ENCODE measurements around the gene HAND1. TPM values are rescaled to one million over a fixed set of nuclear protein-coding genes. Genes with fewer than 3 reads are reported as not detected.

HAND1 gene
- total and polyA plus RNA-seq, 4 donors, result not detected

GRCh38 chr5:154484393-154485095, 6.5 kb upstream of the HAND1 start:
- Histone ChIP-seq H3K36me3 (ENCODE audit: control insufficient read depth in 1 of 2, insufficient read depth in 2 of 2, low read length in 1 of 2) (no peaks in the 10 kb centered on the region), H3K4me3 (ENCODE audit: low read length in 2 of 2) (no peak overlapping the region), H3K27ac (ENCODE audit: low read depth in 1 of 2, low read length in 2 of 2) (no peak overlapping the region), H3K4me1 (ENCODE audit: control insufficient read depth in 1 of 2, insufficient read depth in 2 of 2, low read length in 2 of 2) (no peaks in the 10 kb centered on the region), H3K9me3 (ENCODE audit: control insufficient read depth, low read length) (no peaks in the 10 kb centered on the region), H3K27me3 (ENCODE audit: control insufficient read depth in 1 of 2, insufficient read depth in 2 of 2, low read length in 1 of 2) (peaks cover 0 to 2% of the 10 kb centered on the region in 2 donors)
- ATAC-seq (ENCODE audit: low FRiP score) (no peak), DNase-seq (no peak)
- intact Hi-C loops (cut with DNase I), result no loop called here
- 11% methylated on average over 15 of the region's 15 CpGs for WGBS, 2 donors

- intact Hi-C loops (cut with DNase I), result no loop called here
- Histone ChIP-seq H3K4me3 (ENCODE audit: low read length in 2 of 2) (no peak overlapping the region), H3K9me3 (ENCODE audit: control insufficient read depth, low read length) (no peaks in the 10 kb centered on the region), H3K36me3 (ENCODE audit: control insufficient read depth in 1 of 2, insufficient read depth in 2 of 2, low read length in 1 of 2) (no peaks in the 10 kb centered on the region), H3K27me3 (ENCODE audit: control insufficient read depth in 1 of 2, insufficient read depth in 2 of 2, low read length in 1 of 2) (peaks cover 0 to 2% of the 10 kb centered on the region in 2 donors), H3K27ac (ENCODE audit: low read depth in 1 of 2, low read length in 2 of 2) (no peak overlapping the region), H3K4me1 (ENCODE audit: control insufficient read depth in 1 of 2, insufficient read depth in 2 of 2, low read length in 2 of 2) (no peaks in the 10 kb centered on the region)
- 10 to 12% methylated on average over 34 of the region's 34 CpGs for WGBS, 2 donors
- DNase-seq, result no peak
- no peak for ATAC-seq (ENCODE audit: low FRiP score)
Measured at GRCh38 chr5:154483654-154484392, 5.8 kb upstream of the HAND1 start.

GRCh38 chr5:154482528-154483449, 4.8 kb upstream of the HAND1 start:
- Histone ChIP-seq H3K4me1 (ENCODE audit: control insufficient read depth in 1 of 2, insufficient read depth in 2 of 2, low read length in 2 of 2) (no peaks in the 10 kb centered on the region), H3K27ac (ENCODE audit: low read depth in 1 of 2, low read length in 2 of 2) (no peak overlapping the region), H3K27me3 (ENCODE audit: control insufficient read depth in 1 of 2, insufficient read depth in 2 of 2, low read length in 1 of 2) (peaks cover 0 to 2% of the 10 kb centered on the region in 2 donors), H3K36me3 (ENCODE audit: control insufficient read depth in 1 of 2, insufficient read depth in 2 of 2, low read length in 1 of 2) (no peaks in the 10 kb centered on the region), H3K9me3 (ENCODE audit: control insufficient read depth, low read length) (no peaks in the 10 kb centered on the region), H3K4me3 (ENCODE audit: low read length in 2 of 2) (no peak overlapping the region)
- intact Hi-C loops (cut with DNase I), result no loop called here
- no peak for DNase-seq
- 9 to 11% methylated on average over 49 of the region's 49 CpGs for WGBS, 2 donors
- no peak for ATAC-seq (ENCODE audit: low FRiP score)

DNA sequence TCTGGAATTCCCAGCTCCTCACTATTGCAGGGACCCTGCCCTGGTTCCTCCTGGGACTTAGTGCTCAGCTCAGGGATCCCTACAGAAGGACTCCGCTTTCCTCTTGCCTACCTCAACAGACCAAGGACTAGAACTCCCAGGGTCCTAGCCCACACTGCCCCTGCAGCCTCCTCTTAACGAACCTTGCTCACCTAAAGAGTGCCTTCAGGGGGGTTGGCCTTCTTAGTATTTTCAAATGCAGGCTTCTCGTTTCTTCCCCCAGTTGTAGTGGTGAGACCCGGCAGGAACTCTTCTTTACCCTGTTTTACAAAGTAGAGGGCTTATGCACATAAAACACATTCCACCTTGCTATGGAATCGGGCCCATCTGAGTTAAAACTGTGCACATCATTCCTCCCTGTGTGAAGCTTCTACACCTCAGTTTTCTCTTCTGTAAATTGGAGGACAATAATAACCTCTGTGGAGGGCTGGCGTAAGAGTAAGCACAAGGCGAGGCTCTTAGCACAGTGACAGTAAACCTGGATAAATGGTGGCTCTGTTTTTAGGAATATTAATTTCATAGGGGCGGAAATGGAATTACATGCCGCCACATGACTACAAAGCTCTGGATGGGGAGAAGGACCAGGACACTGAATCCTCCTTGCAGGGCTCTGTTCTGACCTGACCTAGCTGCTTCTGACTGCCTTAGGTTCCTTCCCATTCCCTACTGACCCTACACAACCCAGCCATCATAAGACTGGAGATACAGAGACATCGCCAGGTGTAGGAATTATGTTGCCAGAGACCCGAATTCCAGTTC, 3.8 kb upstream of the HAND1 start:
- intact Hi-C loops (cut with DNase I), result no loop called here
- DNase-seq (no peak), ATAC-seq (ENCODE audit: low FRiP score) (no peak)
- Histone ChIP-seq H3K27me3 (ENCODE audit: control insufficient read depth in 1 of 2, insufficient read depth in 2 of 2, low read length in 1 of 2) (peaks cover 0 to 2% of the 10 kb centered on the region in 2 donors), H3K27ac (ENCODE audit: low read depth in 1 of 2, low read length in 2 of 2) (no peak overlapping the region), H3K9me3 (ENCODE audit: control insufficient read depth, low read length) (no peaks in the 10 kb centered on the region), H3K4me3 (ENCODE audit: low read length in 2 of 2) (no peak overlapping the region), H3K36me3 (ENCODE audit: control insufficient read depth in 1 of 2, insufficient read depth in 2 of 2, low read length in 1 of 2) (no peaks in the 10 kb centered on the region), H3K4me1 (ENCODE audit: control insufficient read depth in 1 of 2, insufficient read depth in 2 of 2, low read length in 2 of 2) (no peaks in the 10 kb centered on the region)
- WGBS, 2 donors, result 24 to 38% methylated on average over 11 of the region's 11 CpGs

- peaks cover 0 to 2% of the 10 kb centered on the region in 2 donors for H3K27me3 ChIP-seq (ENCODE audit: control insufficient read depth in 1 of 2, insufficient read depth in 2 of 2, low read length in 1 of 2)
- intact Hi-C loops (cut with DNase I), result no loop called here
- no peak for ATAC-seq (ENCODE audit: low FRiP score)
- H3K4me1 ChIP-seq (ENCODE audit: control insufficient read depth in 1 of 2, insufficient read depth in 2 of 2, low read length in 2 of 2), result no peaks in the 10 kb centered on the region
- H3K27ac ChIP-seq (ENCODE audit: low read depth in 1 of 2, low read length in 2 of 2), result no peak overlapping the region
- H3K4me3 ChIP-seq (ENCODE audit: low read length in 2 of 2), result no peak overlapping the region
- no peaks in the 10 kb centered on the region for H3K9me3 ChIP-seq (ENCODE audit: control insufficient read depth, low read length)
- 23 to 27% methylated on average over 3 of the region's 3 CpGs for WGBS, 2 donors
- H3K36me3 ChIP-seq (ENCODE audit: control insufficient read depth in 1 of 2, insufficient read depth in 2 of 2, low read length in 1 of 2), result no peaks in the 10 kb centered on the region
- no peak for DNase-seq
Measured at GRCh38 chr5:154480847-154481246, 2.8 kb upstream of the HAND1 start.

- WGBS, 2 donors, result 8 to 12% methylated on average over 31 of the region's 31 CpGs
- H3K27me3 ChIP-seq (ENCODE audit: control insufficient read depth in 1 of 2, insufficient read depth in 2 of 2, low read length in 1 of 2), result peaks cover 0 to 2% of the 10 kb centered on the region in 2 donors
- H3K9me3 ChIP-seq (ENCODE audit: control insufficient read depth, low read length), result no peaks in the 10 kb centered on the region
- no peaks in the 10 kb centered on the region for H3K4me1 ChIP-seq (ENCODE audit: control insufficient read depth in 1 of 2, insufficient read depth in 2 of 2, low read length in 2 of 2)
- intact Hi-C loops (cut with DNase I), result no loop called here
- ATAC-seq (ENCODE audit: low FRiP score) (no peak), DNase-seq (no peak)
- no peak overlapping the region for H3K4me3 ChIP-seq (ENCODE audit: low read length in 2 of 2)
- H3K27ac ChIP-seq (ENCODE audit: low read depth in 1 of 2, low read length in 2 of 2), result no peak overlapping the region
- no peaks in the 10 kb centered on the region for H3K36me3 ChIP-seq (ENCODE audit: control insufficient read depth in 1 of 2, insufficient read depth in 2 of 2, low read length in 1 of 2)
Measured at GRCh38 chr5:154479944-154480750, 2.1 kb upstream of the HAND1 start.

- intact Hi-C loops (cut with DNase I), result no loop called here
- DNase-seq, result no peak
- Histone ChIP-seq H3K4me1 (ENCODE audit: control insufficient read depth in 1 of 2, insufficient read depth in 2 of 2, low read length in 2 of 2) (no peaks in the 10 kb centered on the region), H3K27ac (ENCODE audit: low read depth in 1 of 2, low read length in 2 of 2) (no peak overlapping the region), H3K4me3 (ENCODE audit: low read length in 2 of 2) (no peak overlapping the region), H3K9me3 (ENCODE audit: control insufficient read depth, low read length) (no peaks in the 10 kb centered on the region), H3K36me3 (ENCODE audit: control insufficient read depth in 1 of 2, insufficient read depth in 2 of 2, low read length in 1 of 2) (no peaks in the 10 kb centered on the region), H3K27me3 (ENCODE audit: control insufficient read depth in 1 of 2, insufficient read depth in 2 of 2, low read length in 1 of 2) (peaks cover 0 to 2% of the 10 kb centered on the region in 2 donors)
- WGBS, 2 donors, result 3 to 4% methylated on average over 44 of the region's 44 CpGs
- ATAC-seq (ENCODE audit: low FRiP score), result no peak
Measured at GRCh38 chr5:154479160-154479943, 1.3 kb upstream of the HAND1 start.
